ENCODE data around the gene FAF1. TPM values are rescaled to one million over a fixed set of nuclear protein-coding genes. Genes with fewer than 3 reads are reported as not detected.

Gene FAF1
- total and polyA plus RNA-seq, 9 of the 15 experiments (the other 6 are each of a cell fraction or from before 2014, with no cell fraction given): 48.7 to 225 (median 118) TPM

GRCh38 chr1:50559421-50559820 is 400.6 kb downstream of the FAF1 start:
- H3K79me2 ChIP-seq (ENCODE audit: control insufficient read depth, insufficient read depth, low read length): no peaks in the 10 kb centered on the region
- H3K27ac ChIP-seq (ENCODE audit: extremely low read depth, low read depth, low read length): no peak overlapping the region
- H3K27me3 ChIP-seq (ENCODE audit: control insufficient read depth in 2 of 2, insufficient read depth in 2 of 2, low read length in 2 of 2): no peaks in the 10 kb centered on the region
- H2AFZ ChIP-seq (ENCODE audit: low read depth, low read length): no peak overlapping the region
- no peak for DNase-seq (ENCODE audit: extremely low read depth in 1 of 4, low spot score in 3 of 4)
- ChIA-PET POLR2A (interaction anchor here (2.6 kb wide), 1 partner anchor 9 kb away, joined by 10 read pairs; no protein-coding TSS in a partner anchor), CTCF (ENCODE audit: low intra/inter-chr PET ratio) (no interaction called here)
- H3K36me3 ChIP-seq (ENCODE audit: control insufficient read depth, insufficient read depth, low read length): peaks cover 54% of the 10 kb centered on the region
- no TSS peak for BruUV-seq (replicated peaks)
- in situ Hi-C loops (cut with MboI) (no loop called here), intact Hi-C loops (cut with micrococcal nuclease) (no loop called here)
- no peak overlapping the region for H3K4me3 ChIP-seq
- H4K20me1 ChIP-seq (replicated peaks; ENCODE audit: control insufficient read depth, insufficient read depth, low read length): no peaks in the 10 kb centered on the region
- no peak overlapping the region for H3K4me2 ChIP-seq (ENCODE audit: insufficient read depth, low read length)
- no peaks in the 10 kb centered on the region for H3K9me1 ChIP-seq (ENCODE audit: control insufficient read depth, insufficient read depth, low read length)
- H3K9ac ChIP-seq (ENCODE audit: insufficient read depth in 1 of 2, low read depth in 2 of 2, low read length in 2 of 2): no peak overlapping the region
- no peaks in the 10 kb centered on the region for H3K9me3 ChIP-seq (replicated peaks; ENCODE audit: control insufficient read depth, insufficient read depth, low read depth, low read length)
- 89% methylated on average over 3 of the region's 3 CpGs for WGBS (ENCODE audit: insufficient coverage, low coverage, missing lambda C conversion rate)
- no peak for FAIRE-seq
- H3K4me1 ChIP-seq (replicated peaks in 1 of 2; ENCODE audit: control insufficient read depth in 2 of 2, insufficient read depth in 2 of 2, low read length in 2 of 2): no peaks in the 10 kb centered on the region; a peak in 3 of 5 replicates
- ATAC-seq: no peak
- TF ChIP-seq ZBED1 (IDR thresholded peaks at IDR 0.05) (no peak), ZNF639 (CRISPR knock-in tag; conservative IDR thresholded peaks at IDR 0.05 in 1 of 2, IDR thresholded peaks at IDR 0.05 in 1 of 2) (no peak), ZNF431 (CRISPR knock-in tag; IDR thresholded peaks at IDR 0.05) (no peak), FOXO4 (CRISPR knock-in tag; IDR thresholded peaks at IDR 0.05) (no peak), CLOCK (CRISPR knock-in tag; IDR thresholded peaks at IDR 0.05; ENCODE audit: borderline replicate concordance) (no peak), REST (IDR thresholded peaks at IDR 0.05; ENCODE audit: borderline replicate concordance) (no peak), REST (CRISPR knock-in tag; IDR thresholded peaks at IDR 0.05; ENCODE audit: low read depth) (no peak), NR3C1 (CRISPR knock-in tag; IDR thresholded peaks at IDR 0.05) (no peak), RBM22 (IDR thresholded peaks at IDR 0.05; ENCODE audit: low read depth, low read length, poor library complexity, severe bottlenecking) (no peak)

All from K562 (cell line).